SU-DHL-6 (cell line): Measurements from ENCODE around the gene SFTA2.

ENCODE experiments used
- H2AFZ ChIP-seq: fragments of 200-600 bp; sonication (generic); 2 replicates; pipeline ENCODE4 v1.6.1; 2014; ENCODE audit warnings: low read depth, mild to moderate bottlenecking, moderate library complexity, mixed read lengths, antibody characterized with exemption, low read length; ENCODE audit not compliant: severe bottlenecking
- H3F3A ChIP-seq: fragments of 200-600 bp; shearing (Covaris generic); 2 replicates; pipeline ENCODE4 v1.6.0; 2016; ENCODE audit warnings: antibody characterized with exemption, mild to moderate bottlenecking; ENCODE audit not compliant: insufficient read depth
- H3K27ac ChIP-seq: fragments of 200-600 bp; sonication (generic); 2 replicates; pipeline ENCODE4 v1.5.1; 2016; ENCODE audit warnings: low read depth, mild to moderate bottlenecking, low read length, moderate library complexity, mixed read lengths
- H3K27me3 ChIP-seq: fragments of 200-600 bp; sonication (generic), shearing (Covaris generic); 2 replicates; pipeline ENCODE4 v1.6.0; 2014; ENCODE audit warnings: mild to moderate bottlenecking, low read length
- H3K36me3 ChIP-seq: fragments of 200-600 bp; sonication (generic); 2 replicates; pipeline ENCODE4 v1.6.1; 2014; ENCODE audit warnings: mild to moderate bottlenecking, low read length, mixed read lengths
- H3K4me2 ChIP-seq: fragments of 300-600, 200-600 bp; shearing (Covaris generic), sonication (generic); 2 replicates; pipeline ENCODE4 v1.6.0; 2014; ENCODE audit warnings: low read length, low read depth, mild to moderate bottlenecking; ENCODE audit not compliant: poor library complexity, severe bottlenecking
- H3K4me3 ChIP-seq: fragments of 200-600 bp; sonication (generic); 2 replicates; pipeline ENCODE4 v1.5.1; 2014; ENCODE audit warnings: antibody characterized with exemption, low read length, mild to moderate bottlenecking, mixed read lengths; ENCODE audit not compliant: insufficient read depth, poor library complexity, severe bottlenecking
- H3K79me2 ChIP-seq: fragments of 200-600 bp; sonication (generic); 2 replicates; pipeline ENCODE4 v1.6.1; 2014; ENCODE audit warnings: mild to moderate bottlenecking, low read length, moderate library complexity; ENCODE audit not compliant: insufficient read depth
- H3K9ac ChIP-seq: fragments of 200-600 bp; sonication (generic); 2 replicates; pipeline ENCODE4 v1.7.0; 2014; ENCODE audit warnings: mild to moderate bottlenecking, low read length
- H3K9me2 ChIP-seq: fragments of 200-600 bp; sonication (generic); replicated peaks from 2 replicates; pipeline ENCODE4 v1.6.1; 2014; ENCODE audit warnings: low read length; ENCODE audit not compliant: insufficient read depth
- H3K9me3 ChIP-seq: fragments of 200-600 bp; sonication (generic); 2 replicates; pipeline ENCODE4 v1.6.1; 2014; ENCODE audit warnings: low read length, mixed read lengths; ENCODE audit not compliant: insufficient read depth
- H4K20me1 ChIP-seq: fragments of 200-600 bp; sonication (generic); 2 replicates; pipeline ENCODE4 v1.6.1; 2014; ENCODE audit warnings: low read depth, mild to moderate bottlenecking, antibody characterized with exemption, low read length, moderate library complexity, mixed read lengths
- CTCF ChIP-seq: fragments of 200-600 bp; sonication (generic); IDR thresholded peaks from one replicate; pipeline ENCODE4 v1.5.1; 2017; ENCODE audit warnings: antibody characterized with exemption, mild to moderate bottlenecking, low read length, moderate library complexity; ENCODE audit not compliant: insufficient read depth, poor library complexity, severe bottlenecking
- EZH2phosphoT487 ChIP-seq: fragments of 200-600 bp; sonication (generic), shearing (Covaris generic); conservative IDR thresholded peaks from 2 replicates; pipeline ENCODE4 v1.6.1; 2018; ENCODE audit warnings: mild to moderate bottlenecking, antibody characterized with exemption, low read length, moderate library complexity, mixed read lengths

SFTA2 gene

GRCh38 chr6:30940361-30940986, 8.5 kb upstream of the SFTA2 start, which contains the start of gene MUCL3:
MUCL3 (plus strand) TSS chr6:30940973; CDS start chr6:30941000, 27 bp downstream.
- TF ChIP-seq EZH2phosphoT487 (no peak), CTCF (no peak)
- Histone ChIP-seq H3K27me3 (no peaks in the 10 kb centered on the region), H4K20me1 (no peaks in the 10 kb centered on the region), H3K36me3 (no peaks in the 10 kb centered on the region), H3K9me3 (no peaks in the 10 kb centered on the region), H3F3A (no peaks in the 10 kb centered on the region; the same call in 1 of the 2 replicates), H3K4me3 (no peak within 1 kb of the TSS), H2AFZ (no peak within 1 kb of the TSS), H3K9me2 (no peaks in the 10 kb centered on the region), H3K79me2 (no peaks in the 10 kb centered on the region), H3K4me2 (no peak within 1 kb of the TSS), H3K27ac (no peak within 1 kb of the TSS), H3K9ac (no peak within 1 kb of the TSS)

GRCh38 chr6:30939473-30939872, 7.5 kb upstream of the SFTA2 start:
- no peak overlapping the region for H3K4me2 ChIP-seq
- no peaks in the 10 kb centered on the region for H3K9me2 ChIP-seq
- TF ChIP-seq EZH2phosphoT487 (no peak), CTCF (no peak)
- H3K27me3 ChIP-seq = no peaks in the 10 kb centered on the region
- H3K27ac ChIP-seq = no peak overlapping the region
- H3K36me3 ChIP-seq = no peaks in the 10 kb centered on the region
- no peak overlapping the region for H2AFZ ChIP-seq
- no peak overlapping the region for H3K4me3 ChIP-seq
- H3K9ac ChIP-seq = no peak overlapping the region
- no peaks in the 10 kb centered on the region for H4K20me1 ChIP-seq
- no peaks in the 10 kb centered on the region for H3K79me2 ChIP-seq
- no peaks in the 10 kb centered on the region; the same call in 1 of the 2 replicates for H3F3A ChIP-seq
- no peaks in the 10 kb centered on the region for H3K9me3 ChIP-seq

- H3F3A ChIP-seq = no peaks in the 10 kb centered on the region; the same call in 1 of the 2 replicates
- H3K79me2 ChIP-seq = no peaks in the 10 kb centered on the region
- H3K9me3 ChIP-seq = no peaks in the 10 kb centered on the region
- no peak overlapping the region for H3K9ac ChIP-seq
- H3K4me3 ChIP-seq = no peak overlapping the region
- no peak overlapping the region for H2AFZ ChIP-seq
- no peaks in the 10 kb centered on the region for H4K20me1 ChIP-seq
- no peaks in the 10 kb centered on the region for H3K36me3 ChIP-seq
- H3K4me2 ChIP-seq = no peak overlapping the region
- no peaks in the 10 kb centered on the region for H3K9me2 ChIP-seq
- no peak overlapping the region for H3K27ac ChIP-seq
- TF ChIP-seq EZH2phosphoT487 = no peak
- no peak for TF ChIP-seq CTCF
- no peaks in the 10 kb centered on the region for H3K27me3 ChIP-seq
These were observed 6.8 kb upstream of the SFTA2 start for GRCh38 chr6:30938730-30939129.
